Kidney tubule cell (primary cell): ENCODE results near the gene ANKRD34A.
A peak's percentile ranks its signal among the peaks of the same experiment; 100 is the strongest.
"Not testable (repeated sequence)": the region's sequence is repeated elsewhere in the genome, so short reads cannot be mapped to it uniquely, and the experiment has no call there.

Experiments used
- DNase-seq: peaks from one replicate; pipeline ENCODE4 v3.0.0-alpha.2; 2018; ENCODE audit warnings: low spot score

Gene ANKRD34A

DNA sequence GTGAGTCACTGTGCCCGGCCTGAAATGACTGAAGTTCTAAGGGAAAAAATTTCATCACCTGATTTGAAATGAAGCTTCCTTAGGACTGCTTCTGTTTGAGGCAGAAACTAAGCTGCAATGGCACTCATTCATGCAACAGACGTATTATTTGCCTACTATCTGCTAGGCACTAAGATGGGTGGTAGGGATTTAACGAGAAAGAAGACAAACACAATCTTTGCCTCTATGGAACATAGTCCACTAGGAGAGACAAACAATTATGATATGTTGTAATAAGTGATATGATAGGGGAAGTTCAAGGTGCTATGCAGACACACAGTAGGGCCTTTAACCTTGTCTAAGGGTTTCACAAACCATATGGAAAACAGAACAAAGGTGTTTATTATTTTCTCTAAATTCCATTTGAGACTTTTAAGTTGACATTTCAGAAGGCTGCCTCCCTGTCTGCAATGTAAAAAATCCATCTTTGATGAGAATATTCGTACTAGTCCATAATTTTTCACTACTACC lies 17.8 kb downstream of the ANKRD34A start:
- DNase-seq, result no peak

DNA sequence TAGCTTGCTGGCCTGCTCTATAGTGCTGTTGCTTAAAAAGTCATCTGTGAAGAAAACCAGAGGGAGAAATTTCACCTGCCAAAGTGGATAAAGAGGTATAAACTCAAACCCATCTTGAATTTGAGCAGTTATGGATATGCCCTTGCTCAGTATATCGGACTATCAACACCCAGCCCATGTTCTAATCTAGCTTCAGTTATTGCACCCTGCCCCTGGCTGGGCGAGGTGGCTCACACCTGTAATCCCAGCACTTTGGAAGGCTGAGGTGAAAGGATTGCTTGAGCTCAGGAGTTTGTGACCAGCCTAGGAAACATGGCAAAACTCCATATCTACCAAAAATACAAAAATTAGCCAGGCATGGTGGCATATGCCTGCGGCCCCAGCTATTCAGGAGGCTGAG lies 19.8 kb downstream of the ANKRD34A start:
- DNase-seq, result no peak

- DNase-seq, result no peak
These were observed 21.5 kb downstream of the ANKRD34A start for GRCh38 chr1:145942871-145943270.

DNA sequence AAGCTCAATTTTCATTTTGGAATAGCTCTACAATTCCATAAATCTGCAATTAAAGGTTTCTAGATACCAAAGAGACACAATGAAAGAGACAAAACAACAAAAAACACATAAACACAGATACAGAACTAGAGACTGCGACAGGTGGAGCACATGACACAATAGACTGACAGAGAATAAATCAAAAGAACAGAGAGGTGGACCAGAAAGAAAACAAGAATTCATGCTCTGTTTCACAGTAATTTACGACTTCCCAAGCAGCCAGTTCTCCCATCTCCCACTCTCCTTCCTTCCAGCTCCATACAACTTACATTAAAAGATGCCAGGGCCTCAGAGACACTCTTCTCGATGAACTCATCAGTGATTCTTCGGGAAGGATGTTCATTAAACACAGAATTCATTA lies 22.0 kb downstream of the ANKRD34A start:
- DNase-seq, result no peak

DNA sequence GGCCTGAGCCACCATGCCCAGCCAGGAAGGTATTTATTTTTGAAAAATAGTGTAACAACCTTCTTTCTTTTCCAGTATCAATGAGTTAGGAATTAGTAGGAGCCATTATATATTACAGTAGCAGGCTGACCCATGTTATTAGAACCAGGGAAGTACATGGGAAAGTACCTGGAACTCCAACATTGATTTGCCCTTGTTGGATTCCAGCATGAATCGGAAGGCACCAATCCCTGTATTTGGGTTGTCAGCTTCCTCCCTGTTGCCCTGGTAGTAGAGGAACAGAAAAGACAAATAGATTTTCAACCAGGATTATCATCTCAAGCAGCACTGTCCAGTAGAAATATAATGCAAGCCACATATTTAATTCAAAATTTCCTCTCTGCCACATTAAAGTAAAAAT lies 26.9 kb downstream of the ANKRD34A start:
- no peak for DNase-seq

DNA sequence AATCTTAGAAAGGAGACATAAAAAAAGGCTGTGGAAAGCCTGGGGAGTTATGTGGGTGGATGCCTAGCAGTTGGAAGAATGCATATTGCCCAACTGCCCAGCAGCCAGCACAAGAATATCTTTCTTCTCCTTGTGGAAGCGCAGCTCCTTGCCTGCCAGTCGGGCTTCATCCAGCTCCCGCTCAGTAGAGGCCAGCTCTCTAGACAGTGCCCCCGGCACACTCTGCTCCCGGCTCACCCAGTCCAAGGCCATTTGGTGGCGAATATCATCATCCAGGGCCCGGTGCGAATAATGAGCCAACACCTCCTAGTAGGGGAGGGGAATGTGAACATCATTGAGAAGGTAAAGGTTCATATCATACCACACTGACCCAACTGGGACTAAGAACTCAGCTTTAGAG lies 28.1 kb downstream of the ANKRD34A start:
- DNase-seq, result no peak

DNA sequence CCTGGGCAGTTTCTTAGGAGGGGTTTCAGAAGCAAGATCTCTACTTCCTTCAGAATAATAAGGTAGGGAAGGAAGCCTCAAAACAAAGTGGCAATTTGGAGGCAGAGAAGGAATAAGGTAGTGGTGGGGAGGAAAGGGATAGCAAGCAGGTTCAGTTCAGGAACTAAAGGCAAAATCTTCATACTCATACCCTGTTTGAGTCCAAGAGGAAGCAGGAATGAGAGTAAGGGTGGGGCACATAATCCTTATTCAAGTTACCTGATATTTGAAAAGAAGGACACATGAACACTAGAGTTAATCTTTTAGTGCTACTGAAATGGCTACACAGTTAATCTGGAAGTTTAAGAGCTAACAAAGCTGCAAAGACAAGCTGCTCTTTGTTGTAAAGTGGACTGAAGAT lies 28.7 kb downstream of the ANKRD34A start:
- DNase-seq, result no peak

DNA sequence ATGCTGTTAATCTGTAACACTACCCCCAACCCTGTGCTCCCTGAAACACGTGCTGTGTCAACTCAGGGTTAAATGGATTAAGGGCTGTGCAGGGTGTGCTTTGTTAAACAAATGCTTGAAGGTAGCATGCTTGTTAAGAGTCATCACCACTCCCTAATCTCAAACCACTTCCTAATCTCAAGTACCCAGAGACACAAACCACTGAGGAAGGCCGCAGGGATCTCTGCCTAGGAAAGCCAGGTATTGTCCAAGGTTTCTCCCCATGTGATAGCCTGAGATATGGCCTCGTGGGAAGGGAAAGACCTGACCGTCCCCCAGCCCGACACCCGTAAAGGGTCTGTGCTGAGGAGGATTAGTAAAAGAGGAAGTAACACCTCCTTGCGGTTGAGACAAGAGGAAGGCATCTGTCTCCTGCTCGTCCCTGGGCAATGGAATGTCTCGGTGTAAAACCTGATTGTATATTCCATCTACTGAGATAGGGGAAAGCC lies 31.8 kb downstream of the ANKRD34A start:
- not testable (repeated sequence) for DNase-seq

GRCh38 chr1:145927916-145928643 lies 36.3 kb downstream of the ANKRD34A start:
- no peak for DNase-seq

- DNase-seq, result peak; percentile 98
These were observed 37.1 kb downstream of the ANKRD34A start, which contains the start of gene RBM8A for GRCh38 chr1:145927063-145927886. Gene RBM8A, minus strand, starts transcription at chr1:145927484. Its CDS starts 58 bp downstream, at chr1:145927426.

DNA sequence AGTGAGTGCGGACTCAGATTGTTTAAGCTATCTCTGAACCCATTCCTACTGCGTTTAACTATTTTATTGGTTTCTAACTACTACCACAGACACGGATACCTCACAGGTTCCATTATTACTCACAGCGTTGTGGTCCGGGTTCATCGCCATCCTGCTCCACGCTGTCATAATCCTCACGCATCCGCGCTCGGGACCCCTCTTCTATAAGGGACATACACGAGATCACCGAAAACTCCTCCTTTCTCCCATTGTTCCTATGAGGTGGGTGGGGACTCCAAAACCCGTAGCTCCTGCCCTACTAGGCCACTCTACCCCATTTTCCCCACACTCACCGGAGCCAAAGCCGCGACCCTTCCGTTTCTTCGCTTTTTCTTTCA lies 37.7 kb downstream of the ANKRD34A start:
- no peak for DNase-seq

GRCh38 chr1:145922266-145922665 lies 42.1 kb downstream of the ANKRD34A start:
- DNase-seq, result no peak

- DNase-seq, result not testable (repeated sequence)
These were observed 44.1 kb downstream of the ANKRD34A start for GRCh38 chr1:145920297-145920696.

GRCh38 chr1:145918992-145919939 lies 45.1 kb downstream of the ANKRD34A start:
- DNase-seq, result peak; percentile 85

DNA sequence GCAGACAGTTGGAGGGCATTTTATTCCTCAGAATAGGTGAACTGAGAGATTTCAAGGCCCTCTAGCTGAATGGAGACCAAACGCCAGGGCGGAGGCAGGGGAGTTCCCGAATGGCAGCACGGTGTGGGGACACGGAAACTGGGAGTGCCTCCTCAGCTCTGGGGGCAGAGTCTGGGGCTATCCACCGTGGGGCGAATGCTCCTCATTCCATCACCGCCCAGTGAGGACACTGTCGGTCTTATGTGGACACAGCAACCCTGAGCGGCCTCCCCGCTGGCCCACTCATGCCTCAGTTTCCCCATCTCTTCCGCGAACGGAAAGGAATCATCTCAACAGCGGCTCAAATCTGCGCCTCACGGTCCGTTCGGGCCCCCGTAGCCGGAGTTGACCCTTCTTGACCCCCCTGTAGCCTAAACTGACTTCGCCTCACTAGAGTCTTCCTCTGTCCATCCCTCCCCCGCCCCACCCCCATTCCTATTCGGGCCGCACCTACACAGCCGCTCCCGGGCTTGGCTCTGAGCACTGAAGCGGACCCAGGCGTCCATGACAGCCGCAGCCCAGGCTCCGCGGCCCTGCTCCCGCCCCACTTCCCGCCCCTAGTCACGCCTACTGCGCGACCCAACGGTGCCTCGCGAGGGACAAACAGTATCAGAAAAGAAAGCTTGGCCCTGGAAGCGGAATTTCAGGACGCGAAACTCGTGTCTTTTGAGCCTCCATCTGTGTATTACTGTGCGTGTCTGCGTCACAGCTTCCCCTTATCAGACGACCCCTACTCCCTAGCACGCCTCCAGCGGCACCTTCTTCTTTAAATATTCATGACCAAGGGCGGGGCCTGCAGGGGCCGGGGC lies 46.0 kb downstream of the ANKRD34A start, which contains the start of gene PEX11B:
Gene PEX11B, minus strand, starts transcription at position 574 of the 848 bp plus-strand sequence. Its CDS starts 29 bp downstream, at position 545.
- peak; percentile 89 for DNase-seq

GRCh38 chr1:145917595-145917994 lies 46.8 kb downstream of the ANKRD34A start:
- no peak for DNase-seq

GRCh38 chr1:145916745-145917144 lies 47.6 kb downstream of the ANKRD34A start:
- DNase-seq, result peak; percentile 81

GRCh38 chr1:145912128-145912641 lies 52.2 kb downstream of the ANKRD34A start:
- DNase-seq, result no peak
